Gastroesophageal sphincter (tissue), 4 donors: ENCODE data around the gene PSD4. TPM values are rescaled to one million over a fixed set of nuclear protein-coding genes. Genes with fewer than 3 reads are reported as not detected.

Source experiments
- ATAC-seq: fragments of 150-250 bp; one replicate; pipeline ENCODE4 v1.9.1; 2016; ENCODE audit warnings: mild to moderate bottlenecking, moderate library complexity
- H3K27ac ChIP-seq, 4 donors: fragments of 200-600 bp; sonication (generic) in 3 of 4; 1 replicate in 3 of 4; 2 replicates in 1 of 4; pipeline ENCODE4 v1.5.1; 2016 to 2019
- H3K27me3 ChIP-seq: fragments of 200-600 bp; sonication (generic); one replicate; pipeline ENCODE4 v1.5.1; 2019
- H3K36me3 ChIP-seq, 2 donors: fragments of 200-600 bp; sonication (generic); one replicate each; pipeline ENCODE4 v1.5.1; 2019; ENCODE audit warnings: control low read depth in 1 of 2
- H3K4me1 ChIP-seq, 3 donors: fragments of 200-600 bp; sonication (generic); 1 replicate in 2 of 3; 2 replicates in 1 of 3; pipeline ENCODE4 v1.5.1; 2016 to 2019; ENCODE audit warnings: control low read depth in 2 of 3
- H3K4me3 ChIP-seq, 2 donors: fragments of 200-600 bp; sonication (generic); one replicate each; pipeline ENCODE4 v1.5.1; 2019; ENCODE audit warnings: mild to moderate bottlenecking in 1 of 2, moderate library complexity in 1 of 2
- H3K9me3 ChIP-seq, 3 donors: fragments of 200-600 bp; sonication (generic); one replicate each; pipeline ENCODE4 v1.5.1; 2017 to 2019; ENCODE audit warnings: control low read depth in 2 of 3
- EP300 ChIP-seq: sonication (generic); formaldehyde crosslinking; IDR thresholded peaks from one replicate; pipeline ENCODE4 v1.6.1; 2017; ENCODE audit warnings: antibody characterized with exemption, mild to moderate bottlenecking
- POLR2A ChIP-seq, 2 donors: fragments of 450-650 bp; IDR thresholded peaks; one replicate each; pipeline ENCODE4 v1.6.1; 2017; ENCODE audit warnings: antibody characterized with exemption in 2 of 2, mild to moderate bottlenecking in 2 of 2, moderate library complexity in 1 of 2
- POLR2AphosphoS5 ChIP-seq: sonication (generic); formaldehyde crosslinking; IDR thresholded peaks from one replicate; pipeline ENCODE4 v1.6.1; 2017; ENCODE audit warnings: antibody characterized with exemption
- WGBS, 2 donors: methylation state at CpG; one replicate each; pipeline ENCODE4 v1.1.5; 2018; ENCODE audit warnings: low coverage in 1 of 2; 5-methylcytosine and 5-hydroxymethylcytosine counted together
- total RNA-seq, 4 donors: library from RNA; depleted of rRNA; stranded (reverse); fragments of >200 nt; gene quantifications; one replicate each; pipeline ENCODE4 v1.1.0, GENCODE V29; 2016
- TF ChIP-seq, protein P1 (sequence below), 4 experiments: fragments of 200-600 bp in 2 of 4; fragments of 450-650 bp in 2 of 4; sonication (generic) in 1 of 4; IDR thresholded peaks; one replicate each; pipeline ENCODE4 v1.5.1; 2017 to 2019; ENCODE audit warnings: antibody characterized with exemption in 4 of 4, mild to moderate bottlenecking in 2 of 4, moderate library complexity in 2 of 4

The PSD4 gene
- total RNA-seq, 4 donors from 2014 or later = 3.0 to 4.4 (median 3.6) TPM

- 87 to 97% methylated on average over 5 to 6 of the region's 8 CpGs for WGBS, 2 donors
- H3K27me3 ChIP-seq = no peaks in the 10 kb centered on the region
- H3K4me3 ChIP-seq = no peak overlapping the region
- H3K4me1 ChIP-seq = no peaks in the 10 kb centered on the region
- no peaks in the 10 kb centered on the region for H3K9me3 ChIP-seq
- H3K27ac ChIP-seq = no peak overlapping the region
- TF ChIP-seq POLR2AphosphoS5 = no peak
- TF ChIP-seq EP300 = no peak
- no peak for TF ChIP-seq POLR2A (IDR thresholded peaks at IDR 0.05)
- TF ChIP-seq, protein P1, sequence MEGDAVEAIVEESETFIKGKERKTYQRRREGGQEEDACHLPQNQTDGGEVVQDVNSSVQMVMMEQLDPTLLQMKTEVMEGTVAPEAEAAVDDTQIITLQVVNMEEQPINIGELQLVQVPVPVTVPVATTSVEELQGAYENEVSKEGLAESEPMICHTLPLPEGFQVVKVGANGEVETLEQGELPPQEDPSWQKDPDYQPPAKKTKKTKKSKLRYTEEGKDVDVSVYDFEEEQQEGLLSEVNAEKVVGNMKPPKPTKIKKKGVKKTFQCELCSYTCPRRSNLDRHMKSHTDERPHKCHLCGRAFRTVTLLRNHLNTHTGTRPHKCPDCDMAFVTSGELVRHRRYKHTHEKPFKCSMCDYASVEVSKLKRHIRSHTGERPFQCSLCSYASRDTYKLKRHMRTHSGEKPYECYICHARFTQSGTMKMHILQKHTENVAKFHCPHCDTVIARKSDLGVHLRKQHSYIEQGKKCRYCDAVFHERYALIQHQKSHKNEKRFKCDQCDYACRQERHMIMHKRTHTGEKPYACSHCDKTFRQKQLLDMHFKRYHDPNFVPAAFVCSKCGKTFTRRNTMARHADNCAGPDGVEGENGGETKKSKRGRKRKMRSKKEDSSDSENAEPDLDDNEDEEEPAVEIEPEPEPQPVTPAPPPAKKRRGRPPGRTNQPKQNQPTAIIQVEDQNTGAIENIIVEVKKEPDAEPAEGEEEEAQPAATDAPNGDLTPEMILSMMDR (IDR thresholded peaks at IDR 0.05) = no peak
- no peaks in the 10 kb centered on the region for H3K36me3 ChIP-seq
- no peak for ATAC-seq
Measured at GRCh38 chr2:113171334-113172075, 2.3 kb upstream of the PSD4 start.

DNA sequence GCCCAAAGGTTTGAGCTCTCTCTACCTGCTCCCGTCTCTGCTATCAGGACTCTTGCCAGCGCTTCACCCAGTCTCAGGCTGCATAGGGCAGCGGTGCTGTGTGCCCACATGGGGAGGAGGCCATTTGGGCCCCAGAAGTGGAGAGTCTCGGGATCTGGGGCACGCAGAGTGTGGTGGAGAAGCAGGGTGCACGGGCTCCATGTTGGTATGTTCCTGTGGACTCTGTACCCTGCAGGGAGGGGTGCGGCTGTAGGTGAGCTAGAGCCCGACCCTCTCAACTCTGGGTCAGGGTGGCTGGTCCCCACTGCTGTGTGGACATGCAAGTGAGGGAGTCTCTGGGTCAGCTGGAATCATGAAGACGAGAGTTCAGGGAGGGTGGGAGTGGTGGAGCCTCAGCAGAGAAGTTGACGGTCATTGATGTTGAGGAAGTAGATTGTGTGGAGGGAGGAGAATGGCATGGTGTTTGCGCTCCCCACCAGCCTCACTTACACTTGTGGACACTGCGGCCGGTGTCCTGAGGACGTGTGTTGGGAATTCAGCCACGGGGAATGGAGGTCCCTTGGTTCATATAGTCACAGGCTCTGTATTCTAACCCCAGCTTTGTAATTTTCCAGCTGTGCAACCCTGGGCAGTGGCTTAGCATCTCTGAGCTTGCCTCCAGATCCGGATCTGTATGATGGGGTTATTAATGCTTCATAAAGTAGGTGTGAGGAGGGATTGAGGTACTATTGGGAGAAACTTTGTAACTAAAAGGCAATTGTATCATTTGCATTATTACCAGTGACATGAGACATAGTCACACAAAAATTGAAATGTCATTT, 840 bp upstream of the PSD4 start:
- Histone ChIP-seq H3K27ac (no peak overlapping the region), H3K9me3 (no peaks in the 10 kb centered on the region), H3K4me1 (no peaks in the 10 kb centered on the region), H3K36me3 (no peaks in the 10 kb centered on the region), H3K4me3 (no peak overlapping the region), H3K27me3 (no peaks in the 10 kb centered on the region)
- ATAC-seq = no peak
- TF ChIP-seq POLR2AphosphoS5 = no peak
- TF ChIP-seq, protein P1 (IDR thresholded peaks at IDR 0.05) = no peak
- TF ChIP-seq POLR2A (IDR thresholded peaks at IDR 0.05) = no peak
- no peak for TF ChIP-seq EP300
- 76% methylated on average over 3 to 4 of the region's 16 CpGs for WGBS, 2 donors

- TF ChIP-seq POLR2A (IDR thresholded peaks at IDR 0.05) (no peak), POLR2AphosphoS5 (no peak), EP300 (no peak)
- TF ChIP-seq, protein P1 (IDR thresholded peaks at IDR 0.05) = no peak
- peak overlapping the region in 1 of 2 donors; percentile 32 for H3K4me3 ChIP-seq
Measured at GRCh38 chr2:113174376-113174750, 592 bp downstream of the PSD4 start.

DNA sequence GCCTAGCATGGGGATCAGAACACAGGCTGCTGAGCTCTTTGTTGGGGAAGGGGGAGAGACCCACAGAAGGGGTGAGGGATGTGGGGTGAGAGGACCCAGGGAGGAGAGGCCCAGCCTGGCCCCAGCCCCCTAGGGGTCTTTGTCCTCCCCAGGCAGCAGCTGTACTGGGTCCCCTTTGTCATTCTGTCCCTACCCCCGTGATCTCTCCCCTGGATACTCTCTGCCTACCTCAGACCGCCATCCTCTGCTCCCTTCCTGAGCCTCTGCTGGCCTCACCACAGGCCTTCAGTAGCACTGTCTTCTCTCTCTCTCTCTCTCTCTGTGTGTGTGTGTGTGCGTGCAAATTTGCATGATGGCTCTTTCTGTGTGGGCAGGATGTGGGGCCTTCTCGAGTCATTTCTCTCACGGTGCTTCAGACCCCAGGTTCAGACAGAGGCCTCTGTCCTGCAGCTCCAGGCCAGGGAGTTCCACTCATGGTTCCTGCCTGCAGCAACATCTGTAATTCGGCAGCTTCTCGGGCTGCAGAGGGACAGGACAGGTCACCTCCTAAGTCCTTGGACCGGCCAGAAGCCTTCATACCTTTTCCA, 1.4 kb downstream of the PSD4 start:
- WGBS, 2 donors = 70% methylated on average over 3 of the region's 8 CpGs; no CpG with 5 or more reads in 1 of the 2 donors
- ATAC-seq = no peak

More at GRCh38 chr2:113174376-113174750, 592 bp downstream of the PSD4 start:
- peak overlapping the region in 2 of 4 donors; percentile 17 to 25 for H3K27ac ChIP-seq
- H3K27me3 ChIP-seq = no peaks in the 10 kb centered on the region
- no peaks in the 10 kb centered on the region for H3K9me3 ChIP-seq
- H3K36me3 ChIP-seq = no peaks in the 10 kb centered on the region
- H3K4me1 ChIP-seq = no peaks in the 10 kb centered on the region
- no peak for ATAC-seq
- WGBS, 2 donors = no CpG with 5 or more reads among the region's 3 CpGs

More for the DNA sequence above, 1.4 kb downstream of the PSD4 start:
- Histone ChIP-seq H3K4me1 (no peaks in the 10 kb centered on the region), H3K27me3 (no peaks in the 10 kb centered on the region), H3K9me3 (no peaks in the 10 kb centered on the region), H3K36me3 (no peaks in the 10 kb centered on the region), H3K27ac (no peak overlapping the region), H3K4me3 (peak overlapping the region in 1 of 2 donors; percentile 32)
- TF ChIP-seq, protein P1 (IDR thresholded peaks at IDR 0.05) = no peak
- TF ChIP-seq EP300 (no peak), POLR2AphosphoS5 (no peak), POLR2A (IDR thresholded peaks at IDR 0.05) (no peak)
